Sigmoid colon (tissue), 7 donors: ENCODE data around the gene KLRG1. TPM values are rescaled to one million over a fixed set of nuclear protein-coding genes. Genes with fewer than 3 reads are reported as not detected.

Source experiments
- DNase-seq: peaks from one replicate; pipeline ENCODE4 v3.0.0-alpha.2; 2019
- H3K27ac ChIP-seq, 4 donors: fragments of 200-600 bp; sonication (generic); one replicate each; pipeline ENCODE4 v1.5.1; 2016 to 2019; ENCODE audit warnings: mild to moderate bottlenecking in 1 of 4
- H3K27me3 ChIP-seq, 3 donors: fragments of 200-600 bp; sonication (generic); one replicate each; pipeline ENCODE4 v1.5.1; 2019; ENCODE audit warnings: mild to moderate bottlenecking in 1 of 3
- H3K36me3 ChIP-seq, 4 donors: fragments of 200-600 bp; sonication (generic); one replicate each; pipeline ENCODE4 v1.5.1; 2016 to 2019
- H3K4me1 ChIP-seq, 4 donors: fragments of 200-600 bp; sonication (generic); one replicate each; pipeline ENCODE4 v1.5.1; 2017 to 2019
- H3K4me3 ChIP-seq, 4 donors: fragments of 200-600 bp; sonication (generic); one replicate each; pipeline ENCODE4 v1.5.1; 2017 to 2019; ENCODE audit warnings: mild to moderate bottlenecking in 2 of 4, moderate library complexity in 1 of 4
- H3K9me3 ChIP-seq, 4 donors: fragments of 200-600 bp in 3 of 4; sonication (generic) in 3 of 4; one replicate each; pipeline versions ENCODE4 v1.5.1 to v1.6.1; 2013 to 2019
- EP300 ChIP-seq, 4 donors: sonication (generic); formaldehyde crosslinking; IDR thresholded peaks; one replicate each; pipeline ENCODE4 v1.6.1; 2017; ENCODE audit warnings: antibody characterized with exemption in 4 of 4
- POLR2A ChIP-seq, 2 donors: fragments of 450-650 bp; IDR thresholded peaks; one replicate each; pipeline ENCODE4 v1.6.1; 2016; ENCODE audit warnings: antibody characterized with exemption in 2 of 2, mild to moderate bottlenecking in 2 of 2, moderate library complexity in 2 of 2
- POLR2AphosphoS5 ChIP-seq, 4 donors: sonication (generic); formaldehyde crosslinking; IDR thresholded peaks; one replicate each; pipeline ENCODE4 v1.6.1; 2017; ENCODE audit warnings: antibody characterized with exemption in 4 of 4
- WGBS, 2 donors: extraction: QIAGEN DNeasy Blood & Tissue Kit; methylation state at CpG; one replicate each; pipeline ENCODE4 v1.1.7; 2013; 5-methylcytosine and 5-hydroxymethylcytosine counted together
- intact Hi-C: fragments of 100-400 bp; cut with DNase I; formaldehyde crosslinking; loops from one replicate; pipeline ENCODE4 v1.15.1; 2023
- polyA plus RNA-seq, 3 donors: library from polyadenylated mRNA; stranded (reverse); fragments of 200-250 nt; gene quantifications; one replicate each; pipeline ENCODE4 v1.2.3, GENCODE V29; 2013
- total RNA-seq, 4 donors: library from RNA; depleted of rRNA; stranded (reverse); fragments of >200 nt; gene quantifications; one replicate each; pipeline ENCODE4 v1.1.0, GENCODE V29; 2016
- TF ChIP-seq, protein P1 (sequence below), 4 experiments: fragments of 450-650 bp in 3 of 4; fragments of 200-600 bp in 1 of 4; IDR thresholded peaks; one replicate each; pipeline ENCODE4 v1.5.1; 2016 to 2019; ENCODE audit warnings: antibody characterized with exemption in 4 of 4, mild to moderate bottlenecking in 3 of 4, moderate library complexity in 2 of 4
- donor health status: healthy with polysubstance abuse.
- donor health status: Bipolar disorder and iron deficiency.
- donor health status: healthy.

The KLRG1 gene
- total and polyA plus RNA-seq, 7 donors = 1.2 to 4.3 (median 3.5) TPM; not detected in 2

DNA sequence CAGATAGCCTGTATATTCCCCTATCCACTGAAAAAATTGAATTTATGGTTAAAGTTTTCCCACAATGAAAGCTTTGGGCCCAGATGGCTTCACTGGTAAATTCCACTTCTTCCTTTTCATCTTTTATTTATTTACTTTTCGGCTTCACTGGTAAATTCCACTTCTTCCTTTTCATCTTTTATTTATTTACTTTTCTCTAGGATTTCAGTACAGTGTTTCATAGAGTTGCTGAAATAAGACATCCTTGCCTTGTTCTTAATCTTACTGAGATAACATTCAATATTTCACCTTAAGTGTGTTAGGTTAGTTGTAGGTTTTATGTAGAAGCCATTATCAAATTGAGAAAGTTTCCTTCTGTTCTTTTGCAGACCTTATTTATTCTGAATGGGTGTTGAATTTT is 18.9 kb upstream of the KLRG1 start:
- peaks cover 0 to 11% (median 9%) of the 10 kb centered on the region in 4 donors for H3K9me3 ChIP-seq
- intact Hi-C loops = no loop called here

DNA sequence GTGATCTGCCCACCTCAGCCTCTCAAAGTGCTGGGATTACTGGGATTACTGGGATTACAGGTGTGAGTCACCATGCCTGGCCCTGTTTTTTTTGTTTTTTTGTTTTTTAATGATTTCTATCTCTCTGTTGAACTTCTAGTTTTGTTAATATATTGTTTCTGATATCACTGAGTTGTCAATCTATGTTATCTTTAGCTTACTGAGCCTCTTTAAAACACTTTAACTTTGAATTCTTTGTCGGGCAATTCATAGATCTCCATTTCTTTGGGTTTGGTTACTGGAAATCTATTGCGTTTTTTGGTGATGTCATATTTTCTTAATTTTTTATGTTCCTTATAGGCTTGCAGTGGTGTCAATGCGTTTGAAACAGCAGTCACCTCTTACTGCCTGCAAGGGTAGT is 9.2 kb upstream of the KLRG1 start:
- intact Hi-C loops = no loop called here
- 87 to 91% methylated on average over 3 of the region's 3 CpGs for WGBS, 2 donors
- Histone ChIP-seq H3K9me3 (peaks cover 0 to 13% (median 3%) of the 10 kb centered on the region in 4 donors), H3K4me3 (no peak overlapping the region), H3K4me1 (no peaks in the 10 kb centered on the region), H3K27me3 (no peaks in the 10 kb centered on the region), H3K36me3 (no peaks in the 10 kb centered on the region), H3K27ac (no peak overlapping the region)
- DNase-seq = no peak
- no peak for TF ChIP-seq POLR2AphosphoS5 (IDR thresholded peaks at IDR 0.05)

More for the DNA sequence above, 18.9 kb upstream of the KLRG1 start:
- TF ChIP-seq, protein P1, sequence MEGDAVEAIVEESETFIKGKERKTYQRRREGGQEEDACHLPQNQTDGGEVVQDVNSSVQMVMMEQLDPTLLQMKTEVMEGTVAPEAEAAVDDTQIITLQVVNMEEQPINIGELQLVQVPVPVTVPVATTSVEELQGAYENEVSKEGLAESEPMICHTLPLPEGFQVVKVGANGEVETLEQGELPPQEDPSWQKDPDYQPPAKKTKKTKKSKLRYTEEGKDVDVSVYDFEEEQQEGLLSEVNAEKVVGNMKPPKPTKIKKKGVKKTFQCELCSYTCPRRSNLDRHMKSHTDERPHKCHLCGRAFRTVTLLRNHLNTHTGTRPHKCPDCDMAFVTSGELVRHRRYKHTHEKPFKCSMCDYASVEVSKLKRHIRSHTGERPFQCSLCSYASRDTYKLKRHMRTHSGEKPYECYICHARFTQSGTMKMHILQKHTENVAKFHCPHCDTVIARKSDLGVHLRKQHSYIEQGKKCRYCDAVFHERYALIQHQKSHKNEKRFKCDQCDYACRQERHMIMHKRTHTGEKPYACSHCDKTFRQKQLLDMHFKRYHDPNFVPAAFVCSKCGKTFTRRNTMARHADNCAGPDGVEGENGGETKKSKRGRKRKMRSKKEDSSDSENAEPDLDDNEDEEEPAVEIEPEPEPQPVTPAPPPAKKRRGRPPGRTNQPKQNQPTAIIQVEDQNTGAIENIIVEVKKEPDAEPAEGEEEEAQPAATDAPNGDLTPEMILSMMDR (IDR thresholded peaks at IDR 0.05) = no peak
- TF ChIP-seq POLR2AphosphoS5 (IDR thresholded peaks at IDR 0.05) = no peak
- TF ChIP-seq POLR2A (IDR thresholded peaks at IDR 0.05) = no peak
- no peak for TF ChIP-seq EP300 (IDR thresholded peaks at IDR 0.05)
- H3K4me3 ChIP-seq = no peak overlapping the region
- WGBS, 2 donors = 41 to 70% methylated on average over 1 of the region's 1 CpG
- H3K27ac ChIP-seq = no peak overlapping the region
- H3K27me3 ChIP-seq = no peaks in the 10 kb centered on the region
- H3K4me1 ChIP-seq = no peaks in the 10 kb centered on the region
- DNase-seq = no peak
- no peaks in the 10 kb centered on the region for H3K36me3 ChIP-seq

DNA sequence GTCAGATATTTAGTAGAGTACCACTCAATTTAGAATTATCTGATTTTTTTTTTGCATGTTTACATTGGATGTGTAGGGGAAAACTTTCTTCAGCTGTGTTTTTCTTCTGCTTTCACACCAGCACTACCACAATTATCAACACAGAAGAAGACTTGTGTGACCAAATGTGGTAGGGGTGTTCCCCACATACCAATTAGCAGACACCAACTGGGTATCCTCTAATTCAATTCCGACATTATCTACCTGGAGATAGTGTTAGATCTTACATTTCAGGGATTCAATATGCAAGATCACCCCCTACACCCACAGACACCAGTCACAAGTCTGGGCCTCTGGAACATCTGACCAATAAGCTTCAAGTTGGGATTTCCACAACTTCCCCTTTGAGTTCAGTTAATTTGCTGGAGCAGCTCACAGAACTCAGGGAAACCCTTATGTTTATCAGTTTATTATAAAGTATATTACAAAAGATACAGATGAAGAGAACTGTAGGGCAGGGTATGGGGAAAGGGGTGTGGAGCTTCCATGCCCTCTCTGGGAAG is 4.1 kb upstream of the KLRG1 start:
- Histone ChIP-seq H3K27ac (no peak overlapping the region), H3K27me3 (no peaks in the 10 kb centered on the region), H3K9me3 (peaks cover 0 to 5% (median 0%) of the 10 kb centered on the region in 4 donors), H3K4me1 (no peaks in the 10 kb centered on the region), H3K4me3 (no peak overlapping the region), H3K36me3 (no peaks in the 10 kb centered on the region)
- intact Hi-C loops = no loop called here
- WGBS, 2 donors = 88 to 89% methylated on average over 1 of the region's 1 CpG
- DNase-seq = no peak
- TF ChIP-seq EP300 (IDR thresholded peaks at IDR 0.05) (no peak), POLR2A (IDR thresholded peaks at IDR 0.05) (no peak), POLR2AphosphoS5 (IDR thresholded peaks at IDR 0.05) (no peak)
- TF ChIP-seq, protein P1 (IDR thresholded peaks at IDR 0.05) = no peak

DNA sequence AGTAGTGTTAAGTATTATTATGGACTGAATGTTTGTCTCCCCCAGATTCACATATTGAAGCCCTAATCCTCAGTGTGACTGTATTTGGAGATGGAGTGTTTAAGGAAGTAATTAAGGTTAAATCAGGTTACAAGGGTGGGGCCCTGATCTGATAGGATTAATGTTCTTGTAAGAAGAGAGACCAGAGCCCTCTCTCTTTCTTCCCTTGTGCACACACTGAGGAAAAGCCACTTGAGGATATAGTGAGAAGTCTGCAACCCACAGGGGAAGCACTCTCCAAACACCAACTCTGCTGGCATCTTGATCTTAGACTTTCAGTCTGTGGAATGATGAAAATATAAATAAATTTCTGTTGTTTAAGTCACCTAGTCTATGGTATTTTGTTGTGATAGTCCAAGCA is 2.2 kb upstream of the KLRG1 start:
- H3K4me1 ChIP-seq = no peaks in the 10 kb centered on the region
- no peaks in the 10 kb centered on the region for H3K27me3 ChIP-seq
- no peaks in the 10 kb centered on the region for H3K36me3 ChIP-seq
- TF ChIP-seq EP300 (IDR thresholded peaks at IDR 0.05) (no peak), POLR2A (IDR thresholded peaks at IDR 0.05) (no peak), POLR2AphosphoS5 (IDR thresholded peaks at IDR 0.05) (no peak)
- TF ChIP-seq, protein P1 (IDR thresholded peaks at IDR 0.05) = no peak
- no peak overlapping the region for H3K4me3 ChIP-seq
- no peaks in the 10 kb centered on the region for H3K9me3 ChIP-seq
- intact Hi-C loops = no loop called here
- no peak for DNase-seq
- H3K27ac ChIP-seq = no peak overlapping the region

DNA sequence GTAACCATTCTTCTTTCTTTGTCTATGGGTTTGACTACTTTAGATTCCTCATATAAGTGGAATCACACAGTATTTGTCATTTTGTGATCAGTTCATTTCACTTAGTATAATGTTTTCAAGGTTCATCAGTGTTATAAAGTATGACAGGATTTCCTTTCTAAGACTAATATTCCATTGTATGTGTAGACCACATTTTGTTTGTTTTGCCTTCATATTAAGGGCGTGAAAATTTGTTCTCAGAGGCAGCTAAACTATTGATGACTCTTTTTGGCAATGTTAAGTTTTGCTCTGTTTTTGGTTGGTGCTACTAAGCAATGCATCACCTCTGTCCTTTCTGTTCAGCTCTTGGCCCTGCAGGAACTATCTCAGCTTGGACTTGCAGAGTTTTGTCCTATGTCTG is 1.7 kb upstream of the KLRG1 start:
- TF ChIP-seq EP300 (IDR thresholded peaks at IDR 0.05) (no peak), POLR2AphosphoS5 (IDR thresholded peaks at IDR 0.05) (no peak), POLR2A (IDR thresholded peaks at IDR 0.05) (no peak)
- TF ChIP-seq, protein P1 (IDR thresholded peaks at IDR 0.05) = no peak
- no peaks in the 10 kb centered on the region for H3K27me3 ChIP-seq
- no peaks in the 10 kb centered on the region for H3K4me1 ChIP-seq
- no peak overlapping the region for H3K4me3 ChIP-seq
- H3K27ac ChIP-seq = no peak overlapping the region
- H3K36me3 ChIP-seq = no peaks in the 10 kb centered on the region
- no peak for DNase-seq
- intact Hi-C loops = no loop called here
- no peaks in the 10 kb centered on the region for H3K9me3 ChIP-seq
- WGBS, 2 donors = 66 to 69% methylated on average over 1 of the region's 1 CpG
